ENCODE measurements around the gene PAX3. TPM values are rescaled to one million over a fixed set of nuclear protein-coding genes. Genes with fewer than 3 reads are reported as not detected.

The PAX3 gene
- total and polyA plus RNA-seq, 12 donors: not detected

GRCh38 chr2:222218786-222219185, 80.0 kb downstream of the PAX3 start:
- Histone ChIP-seq H3K9me3 (replicated peaks in 1 of 3) (no peaks in the 10 kb centered on the region), H3K36me3 (replicated peaks in 1 of 2) (no peaks in the 10 kb centered on the region), H3K27ac (no peak overlapping the region), H3K27me3 (no peaks in the 10 kb centered on the region), H3K4me3 (no peak overlapping the region), H3K4me1 (replicated peaks in 1 of 2) (no peaks in the 10 kb centered on the region)
- intact Hi-C loops (cut with DNase I): no loop called here
- no peak for DNase-seq
- TF ChIP-seq CTCF (IDR thresholded peaks at IDR 0.05): no peak
- TF ChIP-seq POLR2A (IDR thresholded peaks at IDR 0.05): no peak
- WGBS, 4 donors: 30 to 37% (median 33%) methylated on average over 6 of the region's 6 CpGs

GRCh38 chr2:222217712-222218111, 81.1 kb downstream of the PAX3 start:
- Histone ChIP-seq H3K9me3 (replicated peaks in 1 of 3) (no peaks in the 10 kb centered on the region), H3K4me3 (no peak overlapping the region), H3K27ac (no peak overlapping the region), H3K36me3 (replicated peaks in 1 of 2) (no peaks in the 10 kb centered on the region), H3K4me1 (replicated peaks in 1 of 2) (no peaks in the 10 kb centered on the region), H3K27me3 (no peaks in the 10 kb centered on the region)
- 47 to 60% (median 53%) methylated on average over 1 of the region's 1 CpG for WGBS, 4 donors
- intact Hi-C loops (cut with DNase I): no loop called here
- TF ChIP-seq CTCF (IDR thresholded peaks at IDR 0.05) (no peak), POLR2A (IDR thresholded peaks at IDR 0.05) (no peak)
- no peak for DNase-seq

- DNase-seq: no peak
- WGBS, 4 donors: 6 to 19% (median 15%) methylated on average over 1 of the region's 1 CpG
- Histone ChIP-seq H3K27me3 (no peaks in the 10 kb centered on the region), H3K27ac (no peak overlapping the region), H3K36me3 (replicated peaks in 1 of 2) (no peaks in the 10 kb centered on the region), H3K4me3 (no peak overlapping the region), H3K4me1 (replicated peaks in 1 of 2) (no peaks in the 10 kb centered on the region), H3K9me3 (replicated peaks in 1 of 3) (no peaks in the 10 kb centered on the region)
- intact Hi-C loops (cut with DNase I): no loop called here
- TF ChIP-seq POLR2A (IDR thresholded peaks at IDR 0.05) (no peak), CTCF (IDR thresholded peaks at IDR 0.05) (no peak)
These were observed 83.9 kb downstream of the PAX3 start for GRCh38 chr2:222214885-222215284.

- no peaks in the 10 kb centered on the region for H3K36me3 ChIP-seq (replicated peaks in 1 of 2)
- no peak overlapping the region for H3K27ac ChIP-seq
- DNase-seq: no peak
- H3K4me1 ChIP-seq (replicated peaks in 1 of 2): no peaks in the 10 kb centered on the region
- TF ChIP-seq CTCF (IDR thresholded peaks at IDR 0.05): no peak
- TF ChIP-seq POLR2A (IDR thresholded peaks at IDR 0.05): no peak
- H3K4me3 ChIP-seq: no peak overlapping the region
- no peaks in the 10 kb centered on the region for H3K9me3 ChIP-seq (replicated peaks in 1 of 3)
- no peaks in the 10 kb centered on the region for H3K27me3 ChIP-seq
- WGBS, 4 donors: 49 to 63% (median 54%) methylated on average over 5 of the region's 5 CpGs
- intact Hi-C loops (cut with DNase I): no loop called here
These were observed 85.7 kb downstream of the PAX3 start for GRCh38 chr2:222213049-222213448.
